GM21786 (cell line): ENCODE data around the gene HMX1.

Source experiments
- ATAC-seq: cut with Tn5 transposase; IDR thresholded peaks from one replicate; pipeline ENCODE4 v1.9.1; 2021; ENCODE audit not compliant: unreplicated experiment

Gene HMX1

DNA sequence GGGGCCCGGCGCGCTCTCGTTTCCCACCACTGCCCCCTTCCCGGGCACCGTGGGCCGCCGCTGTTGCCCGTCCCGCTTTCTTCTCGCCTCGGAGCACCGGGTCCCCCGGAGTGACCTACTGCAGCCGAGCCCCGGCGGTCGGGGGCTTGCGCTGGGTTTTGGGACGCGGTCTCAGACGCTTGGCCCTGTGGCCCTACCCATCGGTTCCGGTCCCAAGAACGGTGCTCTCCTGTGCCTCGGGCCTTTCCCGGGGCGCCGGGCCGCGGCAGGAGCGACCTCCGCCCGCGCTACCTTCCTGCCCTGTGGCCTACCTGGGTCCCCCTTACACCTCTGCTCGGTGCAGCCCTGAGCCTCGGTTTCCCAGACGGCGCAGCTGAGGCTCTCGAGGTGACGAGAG is 21.6 kb upstream of the HMX1 start:
- ATAC-seq, result no peak

DNA sequence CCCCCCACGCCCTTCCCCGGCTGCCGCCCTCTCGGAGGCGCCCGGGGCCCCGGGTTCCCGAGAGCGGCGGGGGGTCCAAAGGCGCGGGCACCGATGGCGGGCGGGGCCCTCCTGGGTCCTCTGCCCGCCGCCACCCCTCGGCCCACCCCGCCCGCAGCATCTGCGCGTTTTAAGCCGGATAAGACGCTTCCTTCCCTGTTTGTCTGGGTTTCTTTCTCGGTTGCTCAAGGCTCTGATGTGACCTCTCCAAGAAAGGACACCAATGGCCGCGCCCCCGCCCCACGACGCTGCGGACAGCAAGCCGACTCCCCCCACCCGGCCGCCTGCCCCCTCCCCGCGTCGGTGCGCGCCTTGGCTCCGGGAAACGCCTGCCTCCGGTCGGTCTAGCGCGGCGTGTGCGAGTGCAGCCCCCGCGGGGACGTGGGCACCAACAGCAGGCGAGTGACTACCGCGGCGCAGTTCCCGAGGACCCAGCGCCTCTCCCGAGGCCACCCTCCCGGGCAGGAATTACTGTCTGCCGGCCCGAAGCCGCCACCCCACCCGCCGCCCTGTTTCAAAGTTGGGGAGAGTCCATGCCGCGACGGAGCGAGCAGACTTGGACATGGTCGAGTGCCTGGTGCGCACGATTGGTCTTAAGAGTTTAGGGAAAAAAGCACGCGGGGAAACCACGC is 21.1 kb upstream of the HMX1 start:
- ATAC-seq, result no peak

DNA sequence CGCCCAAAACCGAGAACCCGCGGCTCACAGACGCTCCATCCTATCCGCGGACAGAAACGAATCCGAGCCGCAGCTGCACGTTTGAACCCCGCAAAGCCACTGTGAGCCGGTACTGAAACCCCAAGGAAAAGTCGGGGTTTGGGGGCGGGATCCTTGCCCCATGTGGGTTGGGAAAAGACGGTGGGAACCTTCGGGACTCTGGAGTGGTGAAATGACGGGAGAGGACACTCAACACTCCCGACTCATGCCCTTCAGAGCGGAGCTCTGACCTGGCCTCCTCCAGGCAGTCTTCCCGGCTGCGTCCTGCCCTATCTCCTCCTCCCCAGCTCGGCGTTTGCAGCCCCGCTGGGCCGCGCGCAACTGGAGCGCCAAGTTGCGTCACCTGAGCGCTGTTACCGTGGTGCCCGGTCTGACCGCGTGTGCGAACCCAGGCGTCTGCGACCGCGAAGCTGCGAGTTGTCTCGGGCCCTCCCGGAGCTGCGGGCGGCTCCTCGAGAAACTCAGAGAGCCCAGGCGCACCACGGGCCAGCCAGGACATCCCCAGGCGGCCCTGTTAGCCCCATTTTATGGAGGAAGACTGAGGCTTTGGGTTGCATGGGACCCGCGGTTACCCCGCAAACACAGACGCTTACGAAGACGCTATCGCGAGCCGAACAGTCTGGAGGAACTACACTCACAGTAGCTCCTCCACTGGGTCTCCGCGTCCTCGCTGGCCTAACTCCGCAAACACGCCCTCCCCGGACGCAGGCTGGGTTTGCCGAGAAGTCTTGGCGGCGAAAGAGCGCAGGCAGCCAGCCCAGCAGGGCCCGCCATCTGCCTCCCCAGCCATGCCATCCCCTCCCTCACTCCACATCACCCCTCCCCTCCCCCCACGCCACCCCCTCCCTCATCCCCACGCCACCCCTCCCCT is 20.3 kb upstream of the HMX1 start:
- ATAC-seq, result no peak

DNA sequence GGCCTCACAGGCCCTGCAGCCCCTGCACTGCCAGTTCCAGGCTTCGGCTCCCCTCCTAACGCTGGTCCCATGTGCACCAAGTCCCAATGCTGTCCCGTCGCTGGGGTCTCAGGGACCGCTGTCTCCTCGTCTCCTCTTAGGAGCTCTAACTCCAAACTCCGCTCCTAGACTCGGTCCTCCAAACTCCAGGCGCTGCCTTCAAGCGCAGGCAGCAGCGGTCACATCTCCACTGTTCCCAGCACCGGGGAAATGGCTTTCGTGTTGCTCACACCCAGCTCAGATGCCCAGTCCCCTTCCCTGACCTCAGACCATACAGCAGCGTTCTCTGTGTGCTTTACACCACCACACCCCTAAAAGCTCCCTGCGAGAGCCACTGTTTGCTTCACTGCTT is 19.6 kb upstream of the HMX1 start:
- no peak for ATAC-seq

DNA sequence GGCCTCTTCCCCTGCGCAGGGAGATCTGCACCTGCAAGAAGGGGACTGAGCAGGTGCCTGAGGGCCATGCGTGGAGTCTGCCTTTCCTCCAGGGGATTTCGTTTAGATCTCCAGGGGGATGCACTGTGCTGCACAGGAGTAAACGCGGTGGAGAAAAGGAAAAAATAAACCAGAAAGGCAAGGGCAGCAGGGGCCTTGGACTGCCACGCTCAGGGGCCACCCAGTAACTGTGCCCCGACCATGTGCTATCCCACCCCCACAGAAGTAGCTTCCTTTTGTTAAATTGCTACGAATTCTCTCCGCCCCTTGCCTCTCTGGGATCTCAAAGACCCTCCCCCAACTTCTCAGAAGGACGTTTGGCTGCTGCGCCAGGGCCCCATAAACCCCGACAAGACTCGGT is 17.2 kb upstream of the HMX1 start:
- no peak for ATAC-seq

DNA sequence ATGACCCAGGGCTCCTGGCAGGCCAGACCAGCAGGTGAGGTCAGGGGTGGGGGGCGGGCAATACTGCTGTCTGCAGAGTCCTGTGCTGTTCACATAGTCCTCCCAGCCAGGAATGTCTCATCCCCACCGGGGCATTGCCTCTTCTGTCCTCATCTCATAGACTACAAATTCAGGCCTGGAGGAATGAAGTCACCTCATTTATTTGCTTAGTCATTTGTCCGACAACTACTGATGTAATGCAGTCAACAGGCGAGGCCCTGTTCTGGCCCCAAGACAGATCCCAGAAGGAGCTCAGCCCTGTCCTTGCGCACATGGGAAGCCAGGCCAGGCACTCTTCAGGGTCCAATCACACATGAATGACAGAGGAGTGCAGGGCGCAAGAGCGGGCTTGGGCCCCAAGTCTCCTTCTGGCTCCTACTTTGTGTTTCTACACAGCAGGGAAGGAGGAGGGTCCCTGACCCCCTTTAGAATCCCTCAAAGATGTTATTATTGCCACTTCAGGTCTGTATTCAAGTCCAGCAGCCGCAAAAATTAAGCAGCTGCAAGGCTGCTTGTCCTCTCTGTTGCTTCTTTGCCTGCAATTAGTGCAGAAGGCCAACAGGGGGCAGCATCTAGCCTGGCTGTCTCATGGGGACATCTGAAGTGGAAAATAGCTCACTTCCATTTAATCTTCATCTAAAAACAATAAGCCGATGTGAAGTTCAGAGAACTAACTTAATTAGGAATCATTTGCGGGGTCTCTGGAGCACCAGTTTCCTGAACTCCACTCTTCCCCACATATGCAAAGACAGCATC is 15.2 kb upstream of the HMX1 start:
- no peak for ATAC-seq

DNA sequence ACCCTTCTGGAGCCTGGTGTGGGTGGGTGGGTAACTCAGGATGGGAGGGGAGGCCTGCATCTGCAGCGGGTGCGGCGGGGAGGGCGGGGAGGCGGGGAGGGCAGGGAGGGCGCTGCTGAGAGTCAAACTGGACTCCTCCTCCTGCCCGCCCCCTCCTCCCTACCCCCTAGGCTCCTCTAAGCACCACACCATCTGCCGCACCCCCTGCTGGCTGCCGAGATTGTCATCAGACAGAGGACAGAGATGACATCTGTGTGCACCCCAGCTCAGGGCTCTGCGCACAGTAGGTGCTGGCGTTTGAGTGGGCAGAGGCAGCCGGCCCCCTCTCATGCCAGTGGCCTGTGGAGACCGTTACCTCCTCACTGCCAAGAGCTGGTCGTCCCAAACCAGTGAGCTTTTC is 10.6 kb upstream of the HMX1 start:
- no peak for ATAC-seq

DNA sequence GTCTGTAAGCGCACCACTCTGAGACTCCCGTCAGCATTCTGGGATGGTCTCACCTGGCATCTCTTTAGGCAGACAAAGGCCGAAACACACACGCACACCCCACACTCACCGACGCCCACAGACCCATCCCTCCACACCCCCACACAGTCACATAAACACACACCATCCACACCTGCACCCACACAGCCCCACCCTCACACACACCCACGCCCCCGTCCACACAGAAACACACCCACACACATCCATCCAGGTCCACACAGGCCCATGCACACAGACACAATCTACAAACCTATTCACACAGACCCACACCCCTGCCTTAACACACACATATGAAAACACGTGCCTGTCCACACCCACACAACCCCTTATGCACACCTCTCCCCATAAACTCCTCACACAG is 9.2 kb upstream of the HMX1 start:
- ATAC-seq, result no peak

DNA sequence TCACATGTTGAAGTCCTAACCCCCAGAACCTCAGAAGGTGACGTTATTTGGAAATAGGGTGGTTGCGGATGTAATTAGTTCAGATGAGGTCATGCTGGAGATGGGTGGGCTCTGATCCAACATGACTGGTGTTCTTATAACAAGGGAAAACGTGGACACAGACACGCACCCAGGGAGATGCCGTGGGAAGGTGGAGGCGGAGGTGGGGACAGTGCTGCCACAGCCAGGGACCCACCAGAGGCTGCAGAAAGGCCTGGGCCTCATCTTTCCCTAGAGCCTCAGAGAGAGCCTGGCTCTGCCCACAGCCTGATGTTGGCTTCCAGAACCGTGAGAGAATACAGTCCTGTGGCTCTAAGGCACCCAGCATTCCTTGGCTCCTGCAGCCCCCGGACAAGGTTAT is 7.9 kb upstream of the HMX1 start:
- ATAC-seq, result no peak

DNA sequence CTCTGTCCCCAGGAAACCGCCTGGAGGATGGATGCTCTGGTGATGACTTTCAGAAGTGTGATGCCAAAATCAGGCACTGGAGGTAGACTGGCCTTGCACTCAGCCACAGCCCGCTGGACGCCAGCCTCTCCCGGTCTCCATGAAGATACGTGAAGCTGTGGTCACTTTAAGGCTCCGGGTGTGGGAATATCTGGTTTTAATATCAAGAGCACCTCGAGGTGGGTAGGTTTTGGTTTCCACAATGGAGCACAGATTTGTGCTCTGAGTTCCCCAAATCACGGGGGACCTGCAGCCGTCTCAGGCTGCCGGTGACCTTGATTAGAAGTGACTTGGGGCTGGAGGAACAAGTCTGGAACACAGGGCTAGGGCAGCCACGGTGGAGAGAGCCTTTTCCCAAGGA is 6.8 kb upstream of the HMX1 start:
- no peak for ATAC-seq

DNA sequence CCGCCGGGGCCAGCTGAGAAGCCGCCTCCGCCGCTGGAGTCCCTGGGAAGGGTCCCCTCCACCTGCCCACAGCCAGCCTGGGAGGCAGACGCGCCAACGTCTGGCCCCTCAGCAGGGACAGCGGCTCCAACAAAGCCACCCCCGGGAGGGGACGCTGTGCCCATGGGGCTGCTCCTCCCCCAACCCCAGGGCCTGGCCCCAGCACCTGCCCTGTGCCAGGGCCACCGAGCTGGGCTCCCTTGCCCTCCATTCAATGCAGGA is 6.1 kb upstream of the HMX1 start:
- ATAC-seq, result no peak

DNA sequence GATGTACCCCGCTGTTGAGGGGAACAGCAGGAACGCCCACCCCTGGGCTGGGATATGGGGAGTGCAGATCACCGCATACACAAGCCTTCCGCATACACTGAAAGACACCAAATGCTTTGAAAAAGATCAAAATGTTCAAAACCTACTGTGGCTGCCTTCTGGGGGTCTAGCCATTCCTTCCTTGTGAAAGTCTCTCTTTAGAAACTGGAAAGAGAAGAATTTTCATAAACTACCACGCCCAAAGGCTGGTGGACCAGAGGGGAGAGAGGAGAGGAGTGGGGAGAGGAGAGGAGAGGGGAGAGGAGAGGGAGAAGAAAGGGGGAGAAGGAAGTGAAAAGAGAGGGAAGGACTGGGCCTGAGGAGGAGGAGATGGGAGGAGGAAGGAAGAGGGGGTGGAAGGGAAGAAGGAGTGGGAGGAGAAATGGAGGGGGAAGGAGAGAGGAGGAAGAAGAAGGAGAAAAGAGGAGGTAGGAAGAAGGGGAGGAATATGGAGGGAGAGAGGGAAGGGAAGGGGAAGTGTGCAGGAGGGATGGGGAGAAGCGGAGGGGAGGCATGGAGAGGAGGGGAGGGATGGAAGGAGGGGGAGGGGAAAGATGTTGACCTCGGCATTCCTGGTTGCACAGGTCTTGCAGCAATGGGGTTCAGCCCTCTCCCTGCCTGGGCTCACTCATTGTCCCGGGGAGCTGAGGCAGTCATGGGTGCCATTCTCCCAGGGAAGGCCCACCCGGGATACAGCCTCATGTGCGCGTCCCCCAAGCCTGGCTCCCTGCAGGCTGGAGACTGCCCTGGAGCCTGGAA is 5.5 kb upstream of the HMX1 start:
- ATAC-seq, result no peak

DNA sequence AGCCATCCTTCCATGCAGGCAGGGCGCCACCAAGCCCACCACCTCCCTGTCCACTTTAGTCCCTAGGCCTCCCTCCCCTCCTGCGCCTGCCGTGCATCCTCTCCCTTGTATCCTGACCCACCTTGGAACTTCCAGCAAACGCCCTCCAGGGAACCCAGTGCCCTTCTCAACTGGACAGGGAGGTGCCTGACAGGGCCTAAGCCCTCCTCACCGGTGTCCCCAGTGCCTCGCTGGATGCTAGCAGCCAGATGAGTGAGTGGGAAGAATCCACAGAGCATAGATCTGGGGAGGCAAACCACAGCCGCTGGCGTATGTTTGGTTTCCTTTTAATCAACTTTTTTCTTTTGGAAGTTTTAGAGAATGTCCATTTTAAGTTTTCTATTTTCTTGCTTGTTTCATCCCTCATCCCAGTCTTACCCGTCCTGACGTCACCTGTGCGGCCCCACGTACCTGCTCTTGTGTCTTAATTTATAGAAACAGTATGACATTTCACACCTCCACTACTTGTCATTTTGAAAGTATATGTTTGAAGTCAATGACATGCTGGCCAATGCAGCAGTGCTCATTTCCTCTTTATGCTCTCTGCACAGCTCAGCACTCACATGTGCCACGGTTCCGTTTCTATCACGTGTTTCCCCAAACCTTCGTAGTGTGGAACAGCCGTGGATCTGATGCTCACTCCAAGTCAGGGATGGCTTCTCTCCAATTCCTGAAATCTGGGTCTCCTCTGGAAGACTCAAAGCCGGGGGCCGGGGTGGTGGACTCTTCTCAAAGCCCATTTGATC is 3.4 kb upstream of the HMX1 start:
- ATAC-seq, result no peak

DNA sequence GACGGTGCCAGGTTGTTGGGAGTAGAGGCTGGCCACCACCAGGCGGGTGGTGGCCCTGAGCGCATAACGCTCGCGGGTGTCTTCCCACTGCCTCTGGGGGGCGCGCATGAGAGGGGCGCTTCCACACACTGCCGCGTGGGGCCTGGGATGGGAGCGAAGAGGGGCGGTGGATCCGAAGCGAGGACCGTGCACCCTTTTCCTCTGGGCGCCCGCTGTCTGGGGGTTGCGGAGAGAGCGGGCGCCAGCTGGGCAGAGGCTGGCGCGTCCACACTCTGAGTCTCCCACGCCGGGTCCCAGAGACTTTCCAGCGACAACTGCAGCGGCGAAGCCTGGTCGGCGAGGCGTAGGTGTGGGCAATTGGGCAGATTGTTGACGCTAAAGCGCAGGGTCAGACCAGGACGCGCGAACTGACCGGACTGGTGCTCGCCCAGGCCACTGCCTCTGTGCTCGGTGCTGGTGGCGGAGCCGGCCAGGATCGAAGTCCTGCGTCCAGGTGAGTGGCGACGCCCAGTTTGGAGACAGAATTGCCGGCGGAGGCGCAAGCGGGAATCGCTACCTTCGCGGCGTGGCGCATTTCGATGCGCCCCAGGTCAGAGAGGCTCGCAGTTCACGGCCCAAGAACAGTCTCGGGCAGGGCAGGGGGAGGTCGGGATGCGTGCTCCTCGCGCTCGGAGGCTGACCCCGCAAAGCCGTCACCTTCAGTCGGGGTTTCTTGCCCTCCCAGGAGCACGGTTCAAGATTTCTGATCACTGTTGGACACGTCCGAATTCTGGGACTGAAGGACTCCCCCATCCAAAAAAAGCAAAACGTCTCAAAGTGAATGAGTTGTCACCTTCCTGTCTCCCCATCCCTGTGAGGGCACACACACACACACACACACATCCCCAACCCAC is 2.6 kb upstream of the HMX1 start:
- ATAC-seq, result no peak

DNA sequence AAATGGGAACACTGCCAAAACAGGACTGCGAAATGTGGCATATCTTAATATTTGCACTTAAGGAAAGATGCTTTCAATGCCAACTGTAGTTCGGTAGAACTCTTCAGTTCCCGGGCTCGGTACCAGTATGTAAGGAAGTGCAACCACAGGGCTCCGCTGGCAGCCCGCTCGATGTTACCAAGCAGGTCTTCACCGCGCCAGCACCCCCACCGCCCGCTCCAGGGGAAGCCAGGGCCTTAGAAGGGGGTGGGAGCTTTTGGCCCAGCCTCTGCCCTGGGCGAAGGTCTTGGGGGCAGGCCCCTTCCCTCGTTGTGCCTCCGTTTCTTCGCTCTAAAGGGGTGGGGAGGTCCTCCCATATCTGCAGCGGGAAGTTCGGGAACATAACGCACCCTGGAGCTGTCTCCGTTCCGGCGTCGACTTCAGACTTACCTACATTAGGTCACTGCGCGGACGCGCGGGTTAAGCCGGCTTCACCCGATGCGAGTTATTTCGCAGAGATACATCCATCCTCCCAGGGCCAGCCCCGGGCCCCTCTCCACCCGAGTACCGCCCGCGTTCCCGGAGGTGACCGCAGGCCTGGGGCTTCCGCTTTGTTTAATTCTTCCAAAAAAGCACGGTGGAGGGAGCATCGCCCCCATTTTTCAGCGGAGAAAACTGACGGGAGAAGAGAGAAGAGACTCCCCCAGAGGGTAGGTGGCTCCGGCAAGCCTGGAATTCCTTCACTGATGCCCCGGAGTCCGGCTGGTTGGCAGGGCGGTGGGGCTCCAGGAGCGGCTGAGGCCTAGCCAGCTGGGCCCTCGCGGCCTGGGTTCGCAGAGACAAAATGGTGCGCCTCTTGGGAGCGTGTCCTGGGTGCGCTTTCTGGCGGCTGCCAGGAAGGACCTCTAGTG is 1.0 kb upstream of the HMX1 start:
- no peak for ATAC-seq

DNA sequence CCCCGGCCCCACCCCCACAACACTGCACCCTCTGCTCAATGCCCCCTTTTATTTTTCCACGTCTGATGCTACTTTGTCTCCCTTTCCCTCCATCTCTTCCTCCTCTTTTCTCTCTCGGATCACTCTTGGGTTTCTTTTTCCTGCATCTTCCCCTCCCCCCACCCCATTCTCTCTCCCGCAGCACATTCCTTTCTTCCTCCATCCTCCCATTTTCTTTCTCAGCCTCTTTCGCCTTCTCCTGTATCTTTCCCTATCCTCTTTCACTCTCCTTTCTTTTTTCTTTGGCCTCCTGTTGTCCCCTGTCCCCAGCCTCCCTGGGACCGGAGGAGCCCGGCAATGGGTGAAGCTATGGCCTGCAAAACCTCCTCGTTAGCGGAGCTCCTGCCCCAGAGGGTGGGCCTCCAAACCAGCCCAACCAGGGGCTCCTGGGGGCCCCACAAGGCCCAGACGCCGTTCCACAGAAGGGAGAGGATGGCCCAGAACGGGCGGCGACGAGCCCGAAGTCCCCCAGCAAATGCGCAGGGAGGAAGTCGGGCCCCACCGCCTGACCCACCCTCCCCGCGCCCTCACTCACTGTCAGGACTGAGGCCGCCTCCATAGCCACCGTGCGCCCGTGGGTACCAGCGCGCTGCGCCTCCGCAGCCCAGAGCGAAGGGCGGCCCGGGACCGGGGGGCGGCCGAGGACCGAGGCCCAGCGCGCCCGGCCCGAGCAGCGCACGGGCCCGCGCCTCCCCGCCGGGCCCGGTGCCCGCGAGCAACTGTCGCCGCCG is 807 bp downstream of the HMX1 start:
- no peak for ATAC-seq

DNA sequence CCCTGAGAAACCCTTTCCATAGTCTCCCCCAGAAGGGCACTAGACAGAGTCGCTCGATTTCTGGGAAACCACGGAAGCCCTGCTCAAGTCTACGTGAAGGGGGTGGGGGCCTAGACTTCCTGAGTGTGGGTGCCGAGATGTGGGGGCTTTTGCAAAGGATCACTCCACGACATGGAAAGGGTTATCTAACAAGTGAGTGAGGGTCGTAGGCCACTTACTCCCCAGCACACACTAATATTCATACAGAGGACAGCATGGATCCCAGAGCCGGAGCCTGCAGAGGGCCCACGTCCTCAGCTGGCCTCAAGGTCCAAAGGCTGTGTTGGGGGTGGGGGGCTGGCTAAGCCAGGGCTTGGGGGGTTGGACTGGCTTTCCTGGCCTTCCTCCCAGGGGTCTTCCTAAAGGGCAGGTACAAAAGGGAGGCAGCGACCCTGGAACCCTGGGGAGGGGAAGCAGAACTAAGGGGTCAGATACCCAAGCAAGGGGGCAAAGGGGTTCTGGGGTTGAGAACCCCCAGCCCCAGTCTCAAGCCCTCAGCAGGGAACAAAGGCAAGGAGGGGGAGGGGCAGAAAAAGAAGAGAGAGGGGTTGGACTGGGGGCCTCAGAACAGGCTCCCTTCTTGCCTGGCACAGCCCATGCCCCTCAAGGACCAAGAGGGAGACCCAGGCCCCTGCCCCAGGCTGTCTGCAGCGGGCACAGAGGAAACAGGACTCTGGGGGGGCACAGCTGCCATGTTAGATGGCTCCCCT is 1.6 kb downstream of the HMX1 start:
- no peak for ATAC-seq
